Fibroblast of pulmonary artery (primary cell): ENCODE data around the gene ZSWIM8.

Experiments used
- DNase-seq: peaks from one replicate; pipeline ENCODE4 v3.0.0-alpha.2; 2010; ENCODE audit warnings: low read depth
- H3K4me3 ChIP-seq: replicated peaks from 2 replicates; pipeline ENCODE4 v1.5.1; 2011; ENCODE audit warnings: low read depth, mild to moderate bottlenecking, control low read depth, low read length, moderate library complexity
- TF ChIP-seq, protein P1 (sequence below): IDR thresholded peaks from 2 replicates; pipeline ENCODE4 v1.5.1; 2011; ENCODE audit warnings: mild to moderate bottlenecking, control low read depth, low read length, inconsistent platforms; ENCODE audit errors: missing control alignments

Gene ZSWIM8

DNA sequence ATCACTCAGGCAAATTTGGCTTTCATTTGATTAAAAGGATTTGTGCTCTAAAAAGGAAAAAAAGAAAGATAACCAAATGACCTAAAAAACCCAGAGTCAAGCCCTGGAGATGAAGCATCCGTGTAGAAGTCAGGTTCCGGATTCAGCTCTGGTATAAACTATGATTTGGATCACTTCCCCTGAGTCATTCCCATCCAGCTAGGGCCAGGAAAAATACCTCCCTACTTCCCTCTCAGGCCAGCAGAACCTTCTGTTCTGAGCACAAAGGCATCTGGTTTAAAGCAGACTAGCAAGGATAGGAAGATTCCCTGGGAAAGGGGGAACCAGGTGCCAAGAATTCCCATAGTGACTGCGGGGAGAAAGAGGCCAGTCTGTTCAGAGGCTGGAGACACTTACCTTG is 51.7 kb downstream of the ZSWIM8 start:
- H3K4me3 ChIP-seq, result no peak overlapping the region
- TF ChIP-seq, protein P1, sequence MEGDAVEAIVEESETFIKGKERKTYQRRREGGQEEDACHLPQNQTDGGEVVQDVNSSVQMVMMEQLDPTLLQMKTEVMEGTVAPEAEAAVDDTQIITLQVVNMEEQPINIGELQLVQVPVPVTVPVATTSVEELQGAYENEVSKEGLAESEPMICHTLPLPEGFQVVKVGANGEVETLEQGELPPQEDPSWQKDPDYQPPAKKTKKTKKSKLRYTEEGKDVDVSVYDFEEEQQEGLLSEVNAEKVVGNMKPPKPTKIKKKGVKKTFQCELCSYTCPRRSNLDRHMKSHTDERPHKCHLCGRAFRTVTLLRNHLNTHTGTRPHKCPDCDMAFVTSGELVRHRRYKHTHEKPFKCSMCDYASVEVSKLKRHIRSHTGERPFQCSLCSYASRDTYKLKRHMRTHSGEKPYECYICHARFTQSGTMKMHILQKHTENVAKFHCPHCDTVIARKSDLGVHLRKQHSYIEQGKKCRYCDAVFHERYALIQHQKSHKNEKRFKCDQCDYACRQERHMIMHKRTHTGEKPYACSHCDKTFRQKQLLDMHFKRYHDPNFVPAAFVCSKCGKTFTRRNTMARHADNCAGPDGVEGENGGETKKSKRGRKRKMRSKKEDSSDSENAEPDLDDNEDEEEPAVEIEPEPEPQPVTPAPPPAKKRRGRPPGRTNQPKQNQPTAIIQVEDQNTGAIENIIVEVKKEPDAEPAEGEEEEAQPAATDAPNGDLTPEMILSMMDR, result no peak
- peak; percentile 70 for DNase-seq

GRCh38 chr10:73838008-73838567 is 52.7 kb downstream of the ZSWIM8 start:
- H3K4me3 ChIP-seq, result no peak overlapping the region
- TF ChIP-seq, protein P1, result no peak
- no peak for DNase-seq

GRCh38 chr10:73838827-73839226 is 53.4 kb downstream of the ZSWIM8 start:
- peak; percentile 11 for DNase-seq
- no peak overlapping the region for H3K4me3 ChIP-seq
- TF ChIP-seq, protein P1, result no peak

GRCh38 chr10:73839276-73839966 is 54.0 kb downstream of the ZSWIM8 start:
- TF ChIP-seq, protein P1, result no peak
- no peak overlapping the region for H3K4me3 ChIP-seq
- no peak for DNase-seq

GRCh38 chr10:73840056-73840402 is 54.6 kb downstream of the ZSWIM8 start:
- TF ChIP-seq, protein P1, result no peak

GRCh38 chr10:73840403-73841060 is 55.1 kb downstream of the ZSWIM8 start:
- H3K4me3 ChIP-seq, result no peak overlapping the region
- TF ChIP-seq, protein P1, result no peak
- DNase-seq, result no peak

More at GRCh38 chr10:73840056-73840402, 54.6 kb downstream of the ZSWIM8 start:
- DNase-seq, result peak; percentile 14
- no peak overlapping the region for H3K4me3 ChIP-seq
